Measurements from ENCODE around the gene ZFY.

ZFY gene

DNA sequence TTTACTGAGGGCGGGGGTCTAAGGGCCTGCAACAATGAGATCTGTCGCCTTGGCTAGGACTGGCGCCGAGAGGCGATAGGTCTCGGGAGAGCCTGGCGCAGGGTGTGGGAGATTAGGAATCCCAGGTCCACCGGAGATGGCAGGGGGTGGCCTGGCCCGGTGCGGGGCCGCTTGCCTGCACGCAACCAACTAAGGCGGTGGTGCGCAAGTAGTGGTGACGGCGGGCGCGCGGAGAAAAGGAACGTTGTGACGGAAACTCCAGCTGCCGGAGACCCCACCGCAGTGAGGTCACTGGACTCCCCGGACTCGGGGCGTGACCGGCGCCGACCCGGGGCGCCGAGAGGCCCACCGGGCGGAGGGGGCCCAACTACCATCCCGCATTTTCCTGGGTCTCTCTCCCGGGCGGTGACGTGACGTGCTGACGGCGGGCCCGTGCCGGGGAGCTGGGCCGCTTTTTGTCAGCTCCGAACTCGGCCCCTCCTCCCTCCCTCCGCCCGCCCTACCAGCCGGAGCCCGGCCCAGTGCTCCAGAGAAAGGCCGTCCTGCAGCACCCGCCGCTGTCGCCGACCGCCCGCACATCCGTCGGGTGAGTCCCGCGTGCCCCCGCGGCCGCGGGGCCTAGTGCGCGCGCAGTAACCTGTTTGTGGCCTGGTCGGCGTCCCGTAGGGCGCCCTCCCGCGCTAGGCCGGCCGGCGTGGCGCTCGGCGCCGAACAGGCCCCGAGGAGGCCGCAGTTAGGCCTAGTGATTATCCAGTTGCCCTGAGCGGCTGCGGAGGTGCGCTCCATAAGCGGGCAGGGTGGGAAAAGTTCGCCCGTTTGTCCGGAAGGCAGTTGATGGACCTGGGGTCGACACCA, at the start of gene ZFY:
TSS of gene ZFY (plus strand) at position 521 of the 855 bp plus-strand sequence. CDS start 18,556 bp downstream, outside the sequence.
- DNase-seq (ENCODE audit: low spot score): no peak

DNA sequence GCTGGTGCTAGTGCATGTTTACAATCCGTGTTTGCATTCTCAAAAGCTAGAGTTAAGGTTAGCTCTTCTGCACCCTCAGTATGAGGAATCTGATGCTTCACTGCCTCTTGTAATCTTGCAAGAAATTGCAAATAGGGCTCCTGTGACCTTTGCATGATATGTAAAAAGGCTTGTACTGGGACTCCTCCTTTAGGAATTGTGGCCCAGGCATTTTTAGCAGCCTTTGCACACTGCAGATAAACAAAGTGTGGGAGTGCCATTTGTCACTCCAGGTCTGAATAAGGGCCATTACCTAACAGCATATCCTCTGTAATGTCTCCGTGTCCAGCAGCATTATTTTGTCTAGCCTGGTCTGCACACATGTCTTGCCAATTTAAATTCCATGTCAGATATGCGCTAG, 49.3 kb upstream of the ZFY start:
- no peak for DNase-seq (ENCODE audit: low spot score)

GRCh38 chrY:2887386-2887785, 47.8 kb upstream of the ZFY start:
- DNase-seq (ENCODE audit: low spot score): no peak

DNA sequence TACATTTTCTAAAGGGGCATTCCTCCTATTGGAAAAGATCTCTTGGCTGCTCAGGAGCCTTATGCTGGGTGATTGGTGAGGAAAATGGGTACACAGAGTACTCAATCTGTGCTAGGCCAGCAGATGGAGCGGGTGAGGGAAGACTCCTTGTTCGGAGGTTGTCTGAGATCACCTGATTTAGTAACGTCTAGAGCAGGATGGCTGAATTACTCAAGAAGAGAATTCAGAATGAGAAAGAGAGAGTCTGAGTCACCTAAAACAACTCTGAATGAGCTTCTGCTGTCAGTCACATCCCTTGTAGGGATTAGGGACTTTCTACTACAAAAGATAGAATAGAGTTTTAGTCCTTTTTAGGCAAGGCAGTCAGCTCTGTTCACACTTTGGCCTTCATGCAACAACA, 47.2 kb upstream of the ZFY start:
- DNase-seq (ENCODE audit: low spot score): no peak

GRCh38 chrY:2893471-2893870, 41.7 kb upstream of the ZFY start:
- DNase-seq (ENCODE audit: low spot score): no peak

- no peak for DNase-seq (ENCODE audit: low spot score)
Observed at GRCh38 chrY:2896050-2896449, 39.1 kb upstream of the ZFY start.

DNA sequence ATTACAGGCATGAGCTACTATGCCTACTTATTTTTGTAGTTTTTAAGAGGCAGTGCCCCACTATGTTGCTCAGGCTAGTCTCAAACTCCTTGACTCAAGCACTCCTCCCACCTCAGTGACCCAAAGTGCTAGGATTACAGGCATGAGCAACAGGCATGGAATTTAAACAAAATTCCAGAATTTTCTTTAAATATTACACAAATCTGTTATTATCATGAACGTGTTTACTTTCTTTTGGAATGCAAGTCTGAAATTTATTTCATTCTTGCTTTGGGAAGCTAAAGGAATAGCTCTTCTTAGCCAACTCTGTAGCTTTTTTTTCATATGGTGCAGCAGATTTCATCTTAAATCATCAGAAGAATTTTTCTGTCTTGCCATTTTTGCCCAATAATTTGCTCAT, 27.8 kb upstream of the ZFY start:
- no peak for DNase-seq (ENCODE audit: low spot score)

DNA sequence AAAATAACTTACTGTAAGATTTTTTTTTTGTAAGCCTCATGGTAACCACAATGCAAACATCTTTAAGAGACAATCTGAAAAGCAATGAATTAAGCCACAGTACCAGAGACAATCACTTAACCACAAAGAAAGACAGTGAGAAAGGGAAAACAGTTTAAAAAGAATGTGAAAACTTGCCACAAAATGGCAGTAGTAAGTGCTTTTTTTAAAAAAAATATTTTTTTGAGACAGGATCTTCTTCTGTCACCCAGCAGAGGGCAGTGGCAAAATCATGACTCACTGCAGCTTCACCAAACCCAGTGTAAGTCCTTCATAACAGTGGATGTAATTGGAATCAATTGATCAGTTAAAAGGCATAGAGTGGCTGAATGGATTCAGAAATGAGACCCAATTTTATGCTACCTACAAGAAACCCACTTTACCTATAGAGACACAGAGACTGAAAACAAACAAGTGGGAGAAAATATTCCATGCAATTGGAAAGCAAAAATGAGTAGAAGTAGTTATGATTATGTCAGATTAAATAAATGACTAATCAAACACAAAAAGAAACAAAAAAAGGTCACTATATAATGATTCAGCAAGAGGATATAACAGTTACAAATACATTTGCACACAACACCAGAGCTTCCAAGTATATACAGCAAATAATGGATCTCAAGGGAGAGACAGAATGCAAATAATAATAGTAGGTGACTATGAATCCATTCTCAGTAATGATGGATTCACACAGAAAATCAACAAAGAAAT, 21.9 kb upstream of the ZFY start:
- DNase-seq (ENCODE audit: low spot score): no peak

- DNase-seq (ENCODE audit: low spot score): no peak
Observed at GRCh38 chrY:2934078-2934477, 1.1 kb upstream of the ZFY start.

- DNase-seq (ENCODE audit: low spot score): no peak
Observed at GRCh38 chrY:2935716-2936435, 695 bp downstream of the ZFY start.

DNA sequence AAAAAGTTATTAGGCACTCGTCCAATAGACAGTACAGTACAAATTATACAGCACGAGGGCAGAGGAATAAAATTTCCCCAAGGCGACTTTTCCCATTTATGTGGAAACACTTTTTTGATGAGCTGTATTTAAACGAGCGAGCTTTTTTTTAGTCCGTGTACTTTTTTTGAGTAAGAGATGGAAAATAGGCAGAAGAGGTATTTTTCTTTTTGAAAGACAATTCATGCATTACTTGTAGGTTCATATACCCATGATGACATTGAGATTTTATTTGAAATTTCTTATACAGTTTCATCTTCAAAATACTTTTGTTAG, 1.2 kb downstream of the ZFY start:
- DNase-seq (ENCODE audit: low spot score): no peak

DNA sequence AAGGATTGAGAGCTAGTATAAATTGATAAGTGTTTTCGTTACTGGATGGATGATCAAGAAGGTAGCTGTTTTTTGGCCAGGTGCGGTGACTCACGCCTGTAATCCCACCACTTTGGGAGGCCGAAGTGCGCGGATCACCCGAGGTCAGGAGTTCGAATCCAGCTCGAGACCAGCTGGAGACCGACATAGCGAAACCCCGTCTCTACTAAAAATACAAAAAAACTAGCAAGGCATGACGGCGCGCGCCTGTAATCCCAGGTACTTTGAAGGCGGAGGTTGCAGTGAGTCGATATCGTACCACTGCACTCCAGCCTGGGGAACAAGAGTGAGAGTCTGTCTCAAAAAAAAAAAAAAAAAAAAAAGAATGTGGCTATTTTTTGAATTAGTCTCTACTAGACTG, 2.0 kb downstream of the ZFY start:
- DNase-seq (ENCODE audit: low spot score): no peak

GRCh38 chrY:2949590-2950252, 14.5 kb downstream of the ZFY start:
- DNase-seq (ENCODE audit: low spot score): no peak

- DNase-seq (ENCODE audit: low spot score): no peak
Observed at GRCh38 chrY:2950655-2951054, 15.5 kb downstream of the ZFY start.

DNA sequence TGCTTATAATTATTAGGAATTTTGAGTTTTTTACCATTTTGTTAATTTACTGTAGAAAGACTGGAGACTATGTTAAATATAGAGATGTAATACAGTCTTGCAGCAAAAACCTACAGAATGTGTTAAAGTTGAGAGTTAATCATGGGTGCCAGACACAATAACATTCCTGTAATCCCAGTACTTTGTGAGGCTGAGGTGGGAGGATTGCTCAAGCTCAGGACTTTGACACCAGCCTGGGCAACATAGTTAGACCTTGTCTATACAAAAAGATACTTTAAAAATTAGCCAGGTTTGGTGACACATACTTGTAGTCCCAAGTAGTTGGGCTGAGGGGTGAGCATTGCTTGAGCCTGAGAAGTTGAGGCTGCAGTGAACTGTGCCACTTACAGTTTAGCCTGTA, 17.7 kb downstream of the ZFY start:
- DNase-seq (ENCODE audit: low spot score): no peak

- no peak for DNase-seq (ENCODE audit: low spot score)
Observed at GRCh38 chrY:2954735-2955134, 19.6 kb downstream of the ZFY start.

DNA sequence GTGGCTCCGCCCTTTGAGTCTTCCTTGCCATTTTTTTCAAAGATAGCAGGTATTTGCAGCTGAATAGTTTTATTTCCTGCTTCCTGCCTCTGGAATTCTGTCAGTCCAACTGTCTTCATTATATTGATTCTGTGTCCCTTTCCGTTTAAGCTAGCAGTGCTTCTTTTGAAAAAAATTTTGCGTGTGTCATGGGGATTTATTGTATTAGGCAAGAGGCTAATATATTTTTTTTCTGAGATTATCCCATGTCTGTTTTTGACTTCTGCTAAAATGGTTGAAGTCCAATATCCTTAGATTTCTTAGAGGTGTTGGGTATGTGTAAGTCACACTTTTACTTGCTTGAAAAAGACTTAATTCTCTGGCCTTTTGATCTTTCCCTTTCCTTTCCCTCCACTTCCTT, 20.4 kb downstream of the ZFY start:
- no peak for DNase-seq (ENCODE audit: low spot score)

- DNase-seq (ENCODE audit: low spot score): no peak
Observed at GRCh38 chrY:2962061-2962460, 26.9 kb downstream of the ZFY start.

- DNase-seq (ENCODE audit: low spot score): no peak
Observed at GRCh38 chrY:2964814-2965213, 29.6 kb downstream of the ZFY start.

DNA sequence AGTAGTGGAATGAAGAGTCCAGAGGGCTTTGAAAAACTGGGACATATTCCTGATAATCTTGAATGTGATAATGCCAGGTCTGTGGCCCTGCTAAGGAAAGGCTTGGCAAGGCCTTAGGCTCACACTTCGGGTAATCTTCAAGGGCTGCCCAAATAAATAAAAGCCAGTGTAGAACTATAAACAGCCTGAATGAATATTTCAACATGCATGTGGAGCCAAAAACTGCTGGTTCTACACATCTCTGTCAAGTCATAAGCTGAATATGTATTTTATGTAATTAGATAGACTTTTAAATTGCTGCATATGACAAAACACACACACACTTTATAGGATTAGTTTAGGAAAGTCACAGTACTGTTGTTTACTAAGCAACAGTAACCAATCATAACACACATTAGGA, 30.4 kb downstream of the ZFY start:
- no peak for DNase-seq (ENCODE audit: low spot score)

DNA sequence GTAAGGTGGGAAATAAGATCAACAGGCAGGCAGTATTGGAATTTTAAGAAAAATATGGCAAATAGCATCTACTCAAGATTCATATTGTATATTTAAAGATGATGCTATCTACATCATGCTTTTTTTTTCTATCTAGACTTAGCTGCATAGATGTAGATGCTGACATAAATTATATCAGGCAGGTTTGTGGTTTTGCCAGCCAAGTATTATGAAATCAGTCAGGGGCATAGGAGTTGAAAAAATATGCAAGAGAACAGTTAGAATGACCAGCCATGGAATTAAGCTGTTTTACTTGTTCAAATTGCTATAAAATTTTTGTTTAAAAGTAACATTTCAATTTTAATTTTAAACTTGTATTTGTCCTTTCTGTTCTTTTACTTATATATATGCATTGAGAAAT, 34.4 kb downstream of the ZFY start:
- no peak for DNase-seq (ENCODE audit: low spot score)

GRCh38 chrY:2972708-2973107, 37.5 kb downstream of the ZFY start:
- DNase-seq (ENCODE audit: low spot score): no peak

All from RKO (cell line).